ENCODE data around the gene PTCH1.
A peak's percentile ranks its signal among the peaks of the same experiment; 100 is the strongest.

The PTCH1 gene

DNA sequence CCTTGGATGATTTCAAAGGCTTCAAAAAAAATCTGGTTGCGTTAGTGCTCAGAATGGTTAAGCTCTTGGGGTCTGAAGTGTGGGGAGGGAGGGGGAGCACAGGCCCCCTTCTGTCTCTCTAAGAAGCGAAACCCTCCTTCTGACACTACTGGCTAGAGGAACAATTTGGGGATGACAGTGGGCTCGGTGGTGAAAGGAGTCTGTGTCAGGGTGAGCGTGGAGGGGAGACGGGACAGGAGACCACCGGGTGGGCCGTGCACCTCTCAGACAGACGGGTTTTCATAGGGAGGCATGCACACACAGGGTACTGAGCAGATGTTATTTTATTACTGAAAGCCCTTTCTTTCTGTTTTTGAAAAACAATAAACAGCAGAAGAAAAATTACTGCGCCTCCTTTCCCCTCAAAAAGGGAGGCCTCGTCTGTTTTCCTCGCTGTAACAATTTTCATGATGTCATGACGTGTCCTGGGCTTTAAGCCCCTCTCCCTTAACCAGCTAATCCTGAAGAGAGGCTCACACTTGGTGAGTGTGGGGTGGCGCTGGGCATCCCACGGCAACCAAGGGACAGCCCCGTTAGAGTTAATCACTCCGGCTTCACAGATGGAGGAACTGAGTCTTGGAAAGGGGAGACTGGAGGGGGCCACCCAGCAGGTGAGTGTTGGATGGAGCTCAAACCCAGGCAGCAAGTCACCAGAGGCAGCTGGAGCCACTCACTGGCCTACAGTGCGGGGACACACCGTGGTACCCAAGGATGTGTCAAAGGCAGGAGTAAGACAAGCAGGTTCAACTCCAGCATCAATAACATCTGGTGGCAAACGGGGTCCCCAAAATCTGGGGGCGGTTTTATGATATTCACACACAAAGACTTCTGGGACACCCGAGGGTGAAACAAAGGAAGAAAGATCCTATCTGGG, 53.4 kb downstream of the PTCH1 start:
- no peak for DNase-seq (ENCODE audit: low read depth in 2 of 2)

DNA sequence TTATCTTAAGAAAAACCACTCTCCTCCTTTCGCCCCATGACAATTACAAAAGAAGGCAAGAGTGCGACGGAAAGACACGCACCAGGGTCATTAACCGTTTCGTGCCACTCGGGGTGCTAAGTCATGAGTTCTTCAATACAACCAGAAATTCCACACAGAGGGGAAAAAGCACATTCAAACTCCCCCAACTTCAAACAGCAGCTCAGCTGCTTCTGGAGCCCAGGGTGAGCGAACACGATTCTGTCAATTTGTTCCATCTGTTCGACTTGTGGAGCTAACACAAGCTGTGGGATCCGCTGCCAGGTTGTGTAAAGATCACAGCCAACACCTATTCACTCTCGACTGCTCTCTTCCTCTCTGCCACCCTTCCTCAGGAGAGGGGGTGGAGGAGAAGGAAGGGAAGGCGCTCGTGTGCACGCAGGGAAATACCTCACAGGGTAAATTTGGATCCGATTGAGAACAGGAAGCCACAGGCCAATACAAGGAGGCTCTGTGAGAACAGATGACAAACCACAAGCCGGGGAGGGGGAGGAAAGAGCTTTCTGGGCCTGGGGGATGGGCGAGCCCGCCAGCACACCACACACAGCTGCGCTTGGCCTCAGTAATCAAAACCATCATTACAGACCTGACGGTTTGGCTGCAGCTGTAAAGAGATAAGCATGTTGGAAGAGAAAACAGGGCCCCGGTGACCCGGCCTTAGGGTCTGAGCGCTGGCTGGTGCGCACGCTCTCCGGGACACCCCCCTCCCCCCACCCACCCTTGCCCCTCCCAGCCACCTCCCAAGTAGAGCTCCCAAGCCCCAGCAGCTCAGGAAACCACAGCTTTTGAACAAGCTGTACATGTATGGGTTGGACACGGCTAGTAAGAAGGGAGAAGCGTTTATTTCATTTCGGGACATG, 54.3 kb downstream of the PTCH1 start:
- DNase-seq (ENCODE audit: low read depth in 2 of 2): peak; percentile 61 to 65

DNA sequence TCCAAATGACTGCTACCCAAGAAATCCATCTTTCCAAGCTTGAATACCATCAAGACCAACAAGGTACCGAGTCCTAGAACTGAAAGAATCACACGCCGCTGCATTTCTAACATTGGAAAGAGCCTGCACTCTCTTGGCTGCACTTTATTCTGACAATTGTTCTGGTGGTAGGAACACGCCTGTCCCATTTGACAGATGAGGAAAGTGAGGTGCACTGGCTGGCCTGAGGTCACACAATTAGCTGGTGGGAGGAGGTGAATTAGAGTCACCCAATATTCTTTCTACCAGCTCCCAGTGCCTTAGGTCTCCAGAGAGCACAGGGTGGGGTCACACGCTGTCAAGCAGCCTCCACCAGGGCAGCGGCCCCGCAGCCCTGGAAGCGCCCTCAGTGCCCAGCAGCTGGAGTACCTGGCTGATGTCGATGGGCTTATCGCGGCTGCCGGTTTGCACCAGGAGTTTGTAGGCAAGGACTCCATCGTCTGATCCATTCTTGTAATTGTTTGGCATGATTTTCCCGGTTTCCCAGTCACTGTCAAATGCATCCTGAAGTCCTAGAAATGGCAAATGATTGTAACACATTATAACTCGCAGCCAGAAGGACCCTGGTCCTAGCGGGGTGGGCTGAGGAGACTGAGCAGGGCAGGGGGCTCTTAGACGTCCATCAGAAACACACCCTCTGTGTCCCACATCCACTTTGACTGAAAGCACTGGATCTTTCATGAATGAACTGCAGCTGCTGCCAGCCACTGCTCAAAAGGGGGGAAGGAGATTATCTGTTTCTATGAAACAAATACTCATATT, 55.1 kb downstream of the PTCH1 start:
- DNase-seq (ENCODE audit: low read depth in 2 of 2): no peak

DNA sequence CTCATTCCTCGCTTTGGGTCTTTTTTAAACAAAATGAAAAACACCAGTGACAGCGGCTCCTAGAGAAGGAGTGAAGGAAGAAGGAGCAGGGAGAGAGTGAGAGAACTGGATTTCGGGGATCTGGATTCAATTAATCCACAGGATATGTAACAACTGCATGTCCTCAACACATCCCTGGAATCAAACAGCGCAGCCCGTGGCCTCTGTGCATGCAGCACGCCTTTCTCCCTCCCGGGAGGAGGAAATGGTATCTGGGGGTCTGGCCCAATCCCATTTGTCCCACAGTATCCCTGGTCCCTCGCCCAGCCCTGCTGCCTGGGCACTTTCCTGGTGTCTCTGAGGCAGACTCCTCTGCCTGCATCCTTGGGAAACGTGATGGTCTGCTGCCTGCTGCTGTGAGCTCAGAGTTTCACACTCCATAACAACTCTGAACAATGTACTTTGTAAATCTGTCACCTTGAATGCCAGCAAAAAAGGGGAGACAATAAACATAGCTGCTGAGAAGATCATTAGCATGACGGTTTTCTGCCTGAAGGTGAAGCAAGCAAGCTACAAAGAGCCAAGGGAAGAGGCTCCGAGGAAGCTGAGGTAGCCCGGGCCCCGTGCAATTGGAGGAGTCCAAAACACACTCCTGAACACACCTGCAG, 56.1 kb downstream of the PTCH1 start:
- DNase-seq (ENCODE audit: low read depth in 2 of 2): no peak

DNA sequence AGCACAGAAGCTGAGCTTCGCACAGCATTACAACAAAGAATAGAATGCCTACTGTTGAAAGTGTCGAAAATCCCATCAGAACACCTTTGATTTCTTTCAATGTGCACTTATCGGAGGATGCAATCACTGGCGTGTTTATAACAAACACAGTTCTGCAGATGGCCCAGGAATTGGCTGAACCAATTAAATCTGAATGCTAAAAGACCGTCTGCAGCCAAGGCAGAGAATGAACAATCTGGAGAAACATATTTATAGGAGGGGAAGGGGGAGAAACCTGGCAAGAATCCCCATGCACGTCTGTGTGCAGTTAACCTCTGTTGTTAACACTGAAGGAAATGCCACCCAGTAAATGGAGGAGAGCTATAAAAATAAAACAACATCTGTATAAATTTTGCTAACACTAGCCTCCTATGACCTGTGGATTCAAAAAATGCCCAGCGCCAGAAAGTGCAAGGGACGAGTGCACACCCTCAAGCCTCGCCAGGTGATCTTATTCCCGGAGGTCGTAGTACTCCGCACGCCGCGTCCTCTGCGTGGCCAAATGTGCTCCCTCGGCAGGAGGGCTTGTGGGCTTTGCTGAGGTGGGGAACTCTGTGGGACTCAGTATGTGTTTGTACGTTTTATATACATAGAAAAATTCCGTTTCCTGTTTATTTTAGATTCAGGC, 56.8 kb downstream of the PTCH1 start:
- no peak for DNase-seq (ENCODE audit: low read depth in 2 of 2)

DNA sequence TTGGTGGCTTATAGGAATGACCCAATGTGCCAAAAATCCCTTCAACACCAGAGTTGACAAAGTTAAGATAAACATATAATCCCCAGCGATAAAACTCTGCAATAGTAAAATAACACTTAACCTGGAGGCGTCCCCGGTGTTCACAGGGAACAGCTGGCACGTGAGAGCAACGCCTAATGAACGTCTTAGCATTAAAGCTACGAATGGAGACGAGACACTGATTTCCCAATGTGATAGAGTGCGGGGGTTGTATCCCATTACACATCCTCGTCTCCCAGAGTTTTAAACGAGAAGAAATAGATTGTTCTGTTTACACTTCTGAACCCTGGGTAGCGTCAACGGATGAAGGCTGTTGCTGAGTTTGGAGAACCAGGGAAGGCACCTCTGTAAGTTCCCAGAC, 57.6 kb downstream of the PTCH1 start:
- no peak for DNase-seq (ENCODE audit: low read depth in 2 of 2)

DNA sequence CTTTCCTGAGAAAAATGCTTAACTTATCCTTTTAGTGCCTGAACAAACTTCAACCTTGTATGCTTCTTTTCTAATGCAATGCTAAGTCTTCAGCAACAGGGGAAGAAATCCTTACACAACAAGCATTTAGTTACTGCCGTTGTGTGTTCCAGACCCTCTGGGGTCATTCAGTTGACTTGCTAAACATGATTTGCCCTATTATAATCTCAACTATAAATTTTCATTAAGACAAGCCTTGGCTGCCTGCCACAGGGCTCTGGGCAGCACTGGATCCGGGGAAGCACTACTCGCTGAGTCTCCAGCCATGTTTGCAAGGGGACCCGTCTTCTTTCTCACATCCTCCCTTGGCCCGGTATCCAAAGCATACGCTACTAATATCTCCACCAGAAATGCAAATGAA, 58.1 kb downstream of the PTCH1 start:
- no peak for DNase-seq (ENCODE audit: low read depth in 2 of 2)

DNA sequence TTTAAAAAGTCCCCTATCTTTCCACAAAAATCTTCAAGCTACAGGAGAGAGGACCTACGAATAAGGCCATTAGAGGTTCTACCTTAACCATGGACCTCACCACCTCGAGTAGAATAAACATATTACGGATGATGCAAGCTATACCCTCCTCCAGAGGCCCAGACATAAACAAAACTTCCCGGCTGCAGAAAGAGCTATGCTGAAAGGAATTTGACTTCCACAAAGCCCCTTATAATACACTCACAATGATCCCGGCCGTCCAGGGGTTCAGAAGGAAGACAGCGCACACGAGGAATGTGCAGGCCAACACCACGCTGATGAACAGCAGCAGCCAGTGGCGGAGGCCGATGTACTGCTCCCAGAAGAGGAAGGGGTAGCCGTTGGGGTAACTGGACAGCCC, 59.0 kb downstream of the PTCH1 start:
- DNase-seq (ENCODE audit: low read depth in 2 of 2): no peak

DNA sequence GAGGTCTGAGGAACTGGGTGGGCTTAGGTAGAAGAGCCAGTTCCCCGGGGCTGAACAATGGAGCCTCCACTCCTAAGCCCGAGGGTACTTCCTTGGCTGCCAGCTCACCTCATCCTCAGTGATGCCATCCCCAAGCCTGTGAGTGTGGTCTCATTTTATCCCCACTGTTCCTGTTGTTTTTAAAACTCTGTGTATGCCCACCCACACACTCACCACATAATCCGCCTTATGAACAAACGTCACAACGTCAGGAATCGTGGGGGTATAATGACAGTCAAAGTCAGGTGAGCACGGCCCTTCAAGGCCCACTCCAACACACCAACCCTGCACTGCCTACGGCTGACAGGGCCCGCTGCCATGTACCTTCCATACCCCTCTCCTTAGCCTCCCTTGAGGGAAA, 61.1 kb downstream of the PTCH1 start:
- DNase-seq (ENCODE audit: low read depth in 2 of 2): no peak

DNA sequence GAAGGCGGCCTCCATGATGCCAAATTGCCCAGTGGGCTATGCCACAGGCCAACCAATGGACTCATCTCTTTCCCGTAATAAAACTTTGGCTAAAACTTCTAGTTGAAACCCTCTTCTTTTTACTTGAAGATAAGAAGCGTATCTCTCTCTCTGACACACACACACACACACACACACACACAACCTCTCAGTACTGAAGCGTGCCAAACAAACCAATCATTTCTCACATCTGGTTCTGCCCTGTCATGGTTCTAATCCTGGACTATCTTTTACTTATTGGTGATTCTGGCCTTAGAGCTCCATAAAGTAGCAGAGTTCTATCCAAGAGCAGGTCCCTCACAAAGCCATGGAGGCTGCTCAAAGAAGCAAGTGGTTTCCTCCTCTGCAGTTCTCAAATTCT, 64.6 kb downstream of the PTCH1 start:
- DNase-seq (ENCODE audit: low read depth in 2 of 2): no peak

DNA sequence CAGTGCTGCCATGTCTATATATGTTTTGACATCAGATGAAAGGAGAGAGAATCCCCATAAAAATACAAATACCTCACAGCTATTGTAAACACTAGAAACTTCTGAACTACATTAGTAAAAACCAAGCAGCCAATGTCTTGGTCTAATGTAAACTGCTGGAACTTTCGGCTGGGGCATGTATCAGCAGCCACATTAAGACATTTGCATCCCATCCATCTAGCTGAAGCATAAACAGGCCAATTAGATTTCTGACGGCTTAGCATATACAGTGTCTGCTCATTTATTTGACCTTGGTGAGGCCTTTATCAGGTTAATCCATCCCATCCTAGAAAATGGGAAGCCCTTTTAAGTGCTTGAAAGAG, 65.7 kb downstream of the PTCH1 start:
- DNase-seq (ENCODE audit: low read depth in 2 of 2): no peak

DNA sequence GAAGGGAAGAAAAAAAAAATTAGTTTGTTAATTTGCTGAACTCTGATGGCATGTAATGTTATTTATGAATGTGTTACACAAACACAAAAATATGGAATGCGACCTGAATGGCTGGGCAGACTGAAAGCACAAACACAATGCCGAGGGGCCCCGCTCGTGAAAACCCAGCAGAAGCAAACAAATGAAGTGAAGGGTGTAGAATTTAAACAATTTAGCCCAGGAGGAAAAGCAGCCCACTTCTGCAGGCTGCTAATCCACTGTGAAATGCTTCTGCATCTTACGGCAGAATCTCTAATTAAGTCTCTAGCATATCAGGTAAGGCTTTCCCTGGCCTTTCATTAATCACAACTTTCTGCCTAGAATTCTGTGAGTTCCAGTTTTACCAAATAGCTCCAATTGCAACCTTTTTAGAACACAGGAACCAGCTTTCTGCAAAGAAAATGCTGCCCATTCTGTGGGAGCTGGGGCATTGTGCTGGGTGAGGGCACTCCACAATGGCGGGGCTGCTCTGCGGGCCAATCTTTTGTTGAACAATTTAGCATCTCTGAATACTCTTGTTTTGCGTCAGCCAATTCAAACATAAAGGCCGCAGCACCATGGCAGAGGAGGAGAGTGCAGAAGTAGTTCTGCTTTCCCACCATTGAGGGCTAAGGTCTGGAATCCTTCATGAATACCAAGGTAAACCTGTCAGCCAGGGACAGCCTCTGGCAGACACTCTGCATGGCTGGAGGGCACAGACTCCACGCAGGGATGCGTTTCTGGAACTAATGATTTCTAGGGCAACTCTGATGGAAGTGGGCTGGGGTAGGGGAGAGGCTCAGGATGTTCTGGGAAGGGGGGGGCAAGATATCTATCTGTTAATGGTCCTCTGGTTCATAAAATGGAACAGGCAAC, 66.4 kb downstream of the PTCH1 start:
- DNase-seq (ENCODE audit: low read depth in 2 of 2): no peak

DNA sequence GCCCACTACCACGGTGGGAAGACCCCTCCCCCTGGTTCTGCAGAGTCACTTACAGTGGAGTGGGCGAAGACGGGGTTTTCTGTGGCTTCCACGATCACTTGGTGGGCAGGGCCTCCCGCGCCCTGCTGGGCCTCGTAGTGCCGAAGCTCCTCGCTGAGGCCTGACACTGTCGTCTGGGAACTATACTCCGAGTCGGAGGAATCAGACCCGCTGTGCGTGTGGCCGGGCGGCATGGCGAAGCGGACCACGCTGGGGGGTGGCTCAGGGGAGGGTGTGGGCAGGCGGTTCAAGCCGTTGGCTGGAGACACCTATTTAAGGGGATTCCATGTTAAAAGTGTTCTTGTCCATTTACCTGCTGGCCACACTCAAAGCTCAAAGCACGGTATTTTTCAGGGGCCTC, 67.8 kb downstream of the PTCH1 start:
- no peak for DNase-seq (ENCODE audit: low read depth in 2 of 2)

DNA sequence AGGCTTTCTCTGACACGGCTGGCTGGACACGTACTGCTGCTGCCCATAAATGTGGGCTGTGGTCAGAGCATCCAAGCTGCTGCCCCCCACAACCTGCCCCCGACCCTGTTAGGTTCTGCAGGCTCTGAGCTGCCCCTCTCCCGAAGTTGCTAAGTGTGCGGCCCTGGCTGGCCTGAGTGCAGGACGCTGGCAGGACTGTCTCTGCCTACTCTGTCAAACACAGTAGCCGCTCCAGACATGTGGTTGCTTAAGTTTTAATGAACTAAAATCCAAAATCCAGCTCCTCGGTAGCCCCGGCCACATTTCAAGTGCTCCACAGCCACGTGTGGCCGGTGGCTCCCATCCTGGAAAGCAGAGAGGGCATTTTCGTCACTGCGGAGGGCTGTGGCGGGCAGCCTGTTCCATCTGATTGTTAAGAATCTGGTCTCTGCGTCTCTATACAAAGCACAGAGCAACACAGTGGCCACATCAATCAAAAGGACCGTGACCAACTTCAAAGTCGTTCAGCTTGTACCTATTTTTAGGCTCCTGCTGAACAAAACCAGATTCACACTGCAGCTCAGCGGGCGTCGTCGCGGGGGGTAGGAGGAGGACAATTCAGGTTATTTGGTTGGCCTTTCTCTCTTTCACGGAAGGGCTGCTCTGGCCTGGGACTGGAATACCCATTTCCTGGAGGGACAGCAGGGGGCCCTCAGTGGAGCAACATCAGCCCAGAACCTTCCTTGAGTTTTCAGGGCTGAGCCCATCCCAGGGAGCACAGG, 68.9 kb downstream of the PTCH1 start:
- DNase-seq (ENCODE audit: low read depth in 2 of 2): no peak

DNA sequence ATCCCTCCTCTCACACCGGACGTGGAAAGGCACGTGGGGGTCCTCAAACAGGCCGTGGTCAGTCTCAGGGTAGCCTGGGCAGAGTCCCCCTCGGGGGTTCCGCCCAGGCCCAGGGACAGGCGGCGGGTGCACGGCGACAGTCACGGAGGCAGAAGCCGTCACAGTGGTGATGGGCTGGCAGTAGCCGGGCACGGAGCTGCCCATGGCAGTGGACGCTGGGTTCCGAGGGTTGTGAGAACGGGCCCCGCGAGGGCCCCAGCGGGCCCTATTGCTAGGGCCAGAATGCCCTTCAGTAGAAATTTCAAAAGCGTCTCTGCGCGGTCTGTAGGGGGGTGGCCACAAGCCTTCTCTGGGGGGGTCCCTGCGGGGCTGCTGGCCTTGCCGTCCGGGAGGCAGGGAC, 69.8 kb downstream of the PTCH1 start:
- DNase-seq (ENCODE audit: low read depth in 2 of 2): no peak

DNA sequence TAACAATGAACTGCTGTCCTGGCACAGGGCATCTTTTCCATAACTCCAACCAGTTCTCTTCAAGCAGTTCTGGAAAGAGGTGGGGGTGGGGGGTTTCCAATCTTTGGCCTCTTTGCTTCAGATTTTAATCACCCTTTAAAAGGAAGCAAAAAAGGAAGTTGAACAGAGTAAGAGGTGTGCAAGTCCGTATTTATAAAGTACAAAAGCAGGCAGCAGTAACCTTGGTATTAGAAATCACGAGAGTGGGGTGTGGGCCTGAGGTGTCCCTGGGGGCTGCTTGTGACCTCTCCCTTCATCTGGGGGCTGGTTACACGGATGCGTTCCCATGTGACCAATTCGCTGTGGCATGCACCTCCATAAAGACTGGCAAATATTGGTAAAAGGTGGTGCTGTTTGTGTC, 70.5 kb downstream of the PTCH1 start:
- DNase-seq (ENCODE audit: low read depth in 2 of 2): no peak

DNA sequence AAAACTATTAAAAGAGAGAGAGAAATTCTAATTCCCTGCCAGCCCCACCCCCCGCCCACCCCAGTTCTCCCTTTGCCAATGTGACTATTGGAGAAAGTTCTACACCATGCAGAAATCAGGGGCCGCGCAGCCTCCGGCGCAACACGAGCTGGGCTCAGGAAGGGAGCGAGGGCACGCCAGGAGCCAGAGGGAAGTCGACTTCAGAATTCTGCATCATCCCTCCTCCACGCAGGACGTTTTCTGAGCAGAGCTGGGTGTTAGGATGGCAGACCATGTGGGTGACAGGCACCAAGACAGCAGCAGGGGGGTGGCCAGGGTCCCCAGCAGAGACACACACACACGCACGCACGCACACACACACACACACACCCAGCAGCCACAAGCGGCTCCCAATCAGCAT, 72.6 kb downstream of the PTCH1 start:
- no peak for DNase-seq (ENCODE audit: low read depth in 2 of 2)

DNA sequence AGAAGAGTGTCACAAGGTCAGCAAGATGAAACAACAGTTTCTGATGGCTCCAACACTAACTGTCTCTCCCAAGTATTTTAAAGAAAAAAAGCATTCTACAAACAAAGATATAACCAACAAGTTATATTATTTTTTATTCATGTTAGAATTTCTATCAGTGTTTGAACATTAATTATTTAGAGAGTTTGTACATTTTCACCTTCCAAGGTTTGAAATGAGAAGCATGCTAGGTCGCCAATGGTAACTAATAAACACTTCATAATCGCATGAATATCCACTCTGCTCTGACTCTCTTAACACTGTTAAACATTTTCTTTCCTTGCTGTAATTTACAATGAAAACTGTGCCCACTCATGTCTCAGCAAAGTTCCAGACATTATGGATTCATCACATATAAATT, 73.5 kb downstream of the PTCH1 start:
- DNase-seq (ENCODE audit: low read depth in 2 of 2): no peak

DNA sequence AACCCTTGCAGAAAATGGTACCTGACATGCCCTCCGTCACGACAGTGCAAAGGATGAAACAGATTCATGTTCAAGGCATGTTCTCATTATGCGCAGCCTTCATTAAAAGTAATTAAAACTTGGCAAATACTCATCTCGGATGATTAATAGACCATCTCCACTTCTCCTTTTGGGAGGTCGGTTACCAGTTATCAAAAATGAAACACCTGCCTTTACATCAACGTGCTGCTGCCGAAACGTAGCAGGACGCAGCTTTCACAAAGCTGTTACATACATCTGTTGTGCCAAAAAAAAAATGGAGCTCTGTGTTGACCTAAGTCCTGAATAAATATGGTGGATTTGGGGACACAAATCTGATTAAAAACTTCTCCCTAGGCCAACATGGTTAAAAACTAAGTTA, 75.7 kb downstream of the PTCH1 start:
- no peak for DNase-seq (ENCODE audit: low read depth in 2 of 2)

All from stimulated activated CD8-positive, alpha-beta memory T cell treated with anti-CD3 and anti-CD28 coated beads, Interleukin-2, amount 100 ng/mL, for 48 hours (primary cell).